Measurements from ENCODE around the gene DLGAP1. TPM values are rescaled to one million over a fixed set of nuclear protein-coding genes. Genes with fewer than 3 reads are reported as not detected.

Gene DLGAP1
- total RNA-seq, 4 donors from 2014 or later, result 0.13 to 6.2 (median 0.53) TPM

DNA sequence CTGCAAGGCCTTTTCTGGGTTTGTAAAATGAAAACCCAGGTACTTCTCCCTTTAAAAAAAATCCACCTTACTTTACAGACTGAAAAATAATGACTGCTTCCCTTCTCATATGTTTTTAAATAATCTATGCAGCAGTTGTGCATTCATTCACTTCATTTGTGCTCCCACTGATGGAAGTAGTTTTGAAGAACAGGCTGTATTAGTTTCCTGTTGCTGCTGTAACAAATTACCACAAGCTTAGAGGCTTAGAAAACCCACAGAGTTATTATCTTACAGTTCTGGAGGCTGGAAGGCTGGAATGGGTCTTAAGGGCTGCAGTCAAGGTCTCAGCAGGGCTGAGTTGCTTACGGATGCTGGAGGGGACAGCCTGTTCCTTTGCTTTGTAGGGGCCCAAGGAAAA is 670.2 kb downstream of the DLGAP1 start:
- no peak for DNase-seq
- ATAC-seq, result no peak
- no peaks in the 10 kb centered on the region for H3K4me1 ChIP-seq
- TF ChIP-seq, protein P1, sequence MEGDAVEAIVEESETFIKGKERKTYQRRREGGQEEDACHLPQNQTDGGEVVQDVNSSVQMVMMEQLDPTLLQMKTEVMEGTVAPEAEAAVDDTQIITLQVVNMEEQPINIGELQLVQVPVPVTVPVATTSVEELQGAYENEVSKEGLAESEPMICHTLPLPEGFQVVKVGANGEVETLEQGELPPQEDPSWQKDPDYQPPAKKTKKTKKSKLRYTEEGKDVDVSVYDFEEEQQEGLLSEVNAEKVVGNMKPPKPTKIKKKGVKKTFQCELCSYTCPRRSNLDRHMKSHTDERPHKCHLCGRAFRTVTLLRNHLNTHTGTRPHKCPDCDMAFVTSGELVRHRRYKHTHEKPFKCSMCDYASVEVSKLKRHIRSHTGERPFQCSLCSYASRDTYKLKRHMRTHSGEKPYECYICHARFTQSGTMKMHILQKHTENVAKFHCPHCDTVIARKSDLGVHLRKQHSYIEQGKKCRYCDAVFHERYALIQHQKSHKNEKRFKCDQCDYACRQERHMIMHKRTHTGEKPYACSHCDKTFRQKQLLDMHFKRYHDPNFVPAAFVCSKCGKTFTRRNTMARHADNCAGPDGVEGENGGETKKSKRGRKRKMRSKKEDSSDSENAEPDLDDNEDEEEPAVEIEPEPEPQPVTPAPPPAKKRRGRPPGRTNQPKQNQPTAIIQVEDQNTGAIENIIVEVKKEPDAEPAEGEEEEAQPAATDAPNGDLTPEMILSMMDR (IDR thresholded peaks at IDR 0.05 in 4 of 5, conservative IDR thresholded peaks at IDR 0.05 in 1 of 5), result no peak
- no peak for TF ChIP-seq POLR2A (IDR thresholded peaks at IDR 0.05)
- H3K4me3 ChIP-seq, result no peak overlapping the region
- H3K27ac ChIP-seq, result no peak overlapping the region
- in situ Hi-C loops (cut with MboI; ENCODE audit: low sequenced_read_pairs in 4 of 4) (loop anchor here in 2 of 4 donors (25.0 kb wide), 2 partner anchors 202 to 277 kb away; no protein-coding TSS in a partner anchor), intact Hi-C loops (cut with DNase I; ENCODE audit: low total_unique reads) (no loop called here)
- no peaks in the 10 kb centered on the region for H3K36me3 ChIP-seq
- no peaks in the 10 kb centered on the region for H3K27me3 ChIP-seq
- H3K9me3 ChIP-seq, result no peaks in the 10 kb centered on the region

DNA sequence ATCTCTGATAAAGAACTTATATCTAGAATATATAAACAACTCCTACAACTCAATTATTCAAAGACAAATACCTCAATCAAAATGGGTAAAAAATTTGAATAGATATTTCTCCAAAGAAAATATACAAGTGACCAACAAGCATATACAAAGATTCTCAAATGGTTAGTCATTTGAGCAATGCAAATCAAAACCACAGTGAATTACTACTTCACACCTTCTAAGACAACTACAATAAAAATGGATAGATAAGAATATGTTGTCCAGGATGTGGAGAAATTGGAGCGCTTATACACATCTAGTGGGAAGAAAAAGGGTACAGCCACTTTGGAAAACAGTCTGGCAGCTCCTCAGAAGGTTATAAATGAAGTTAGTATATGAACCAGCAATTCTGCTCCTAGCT is 672.2 kb downstream of the DLGAP1 start:
- H3K27me3 ChIP-seq, result no peaks in the 10 kb centered on the region

GRCh38 chr18:3777719-3778118 is 677.4 kb downstream of the DLGAP1 start:
- intact Hi-C loops (cut with DNase I; ENCODE audit: low total_unique reads), result no loop called here
- no peaks in the 10 kb centered on the region for H3K27me3 ChIP-seq
- H3K36me3 ChIP-seq, result no peaks in the 10 kb centered on the region
- in situ Hi-C loops (cut with MboI; ENCODE audit: low sequenced_read_pairs in 4 of 4), result loop anchor here in 2 of 4 donors (25.0 kb wide), 2 partner anchors 210 to 285 kb away; no protein-coding TSS in a partner anchor
- no peak for TF ChIP-seq POLR2A (IDR thresholded peaks at IDR 0.05)
- TF ChIP-seq, protein P1 (IDR thresholded peaks at IDR 0.05 in 4 of 5, conservative IDR thresholded peaks at IDR 0.05 in 1 of 5), result no peak
- H3K9me3 ChIP-seq, result no peaks in the 10 kb centered on the region
- ATAC-seq, result no peak
- no peak overlapping the region for H3K4me3 ChIP-seq
- DNase-seq, result no peak
- no peaks in the 10 kb centered on the region for H3K4me1 ChIP-seq
- no peak overlapping the region for H3K27ac ChIP-seq

More for the DNA sequence above, 672.2 kb downstream of the DLGAP1 start:
- ATAC-seq (no peak), DNase-seq (no peak)
- intact Hi-C loops (cut with DNase I; ENCODE audit: low total_unique reads), result no loop called here
- in situ Hi-C loops (cut with MboI; ENCODE audit: low sequenced_read_pairs in 4 of 4), result loop anchor here in 2 of 4 donors (25.0 kb wide), 2 partner anchors 204 to 279 kb away; no protein-coding TSS in a partner anchor
- H3K4me1 ChIP-seq, result no peaks in the 10 kb centered on the region
- no peak for TF ChIP-seq POLR2A (IDR thresholded peaks at IDR 0.05)
- TF ChIP-seq, protein P1 (IDR thresholded peaks at IDR 0.05 in 4 of 5, conservative IDR thresholded peaks at IDR 0.05 in 1 of 5), result no peak
- H3K4me3 ChIP-seq, result no peak overlapping the region
- H3K9me3 ChIP-seq, result no peaks in the 10 kb centered on the region
- H3K27ac ChIP-seq, result no peak overlapping the region
- no peaks in the 10 kb centered on the region for H3K36me3 ChIP-seq

GRCh38 chr18:3777122-3777521 is 678.0 kb downstream of the DLGAP1 start:
- in situ Hi-C loops (cut with MboI; ENCODE audit: low sequenced_read_pairs in 4 of 4), result loop anchor here in 2 of 4 donors (25.0 kb wide), 2 partner anchors 210 to 285 kb away; no protein-coding TSS in a partner anchor
- DNase-seq (no peak), ATAC-seq (no peak)
- Histone ChIP-seq H3K36me3 (no peaks in the 10 kb centered on the region), H3K27me3 (no peaks in the 10 kb centered on the region), H3K4me1 (no peaks in the 10 kb centered on the region), H3K27ac (no peak overlapping the region), H3K9me3 (no peaks in the 10 kb centered on the region), H3K4me3 (no peak overlapping the region)
- TF ChIP-seq, protein P1 (IDR thresholded peaks at IDR 0.05 in 4 of 5, conservative IDR thresholded peaks at IDR 0.05 in 1 of 5), result no peak
- no peak for TF ChIP-seq POLR2A (IDR thresholded peaks at IDR 0.05)
- intact Hi-C loops (cut with DNase I; ENCODE audit: low total_unique reads), result no loop called here

DNA sequence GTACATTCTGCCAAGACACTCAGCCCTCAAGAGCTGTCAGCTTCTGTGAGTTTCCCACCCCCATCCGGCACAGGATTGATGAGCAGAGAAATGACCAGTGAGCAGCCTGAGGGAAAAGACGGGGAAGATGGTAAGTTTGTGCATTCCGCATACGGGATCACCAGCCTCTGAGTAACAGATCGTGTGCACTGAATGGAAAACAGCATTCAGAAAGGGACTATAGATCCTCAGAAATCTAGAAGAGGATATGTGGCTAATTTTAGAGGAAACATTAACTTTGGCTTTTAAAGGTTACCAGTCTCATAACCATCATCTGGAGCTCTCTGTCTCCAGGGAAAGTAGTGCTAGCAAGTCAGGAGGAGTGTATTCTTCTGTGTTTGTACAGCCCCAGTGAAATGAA is 679.1 kb downstream of the DLGAP1 start:
- intact Hi-C loops (cut with DNase I; ENCODE audit: low total_unique reads), result no loop called here

More for the DNA sequence above, 679.1 kb downstream of the DLGAP1 start:
- H3K27me3 ChIP-seq, result no peaks in the 10 kb centered on the region
- H3K9me3 ChIP-seq, result no peaks in the 10 kb centered on the region
- no peak overlapping the region for H3K4me3 ChIP-seq
- H3K27ac ChIP-seq, result no peak overlapping the region
- in situ Hi-C loops (cut with MboI; ENCODE audit: low sequenced_read_pairs in 4 of 4), result loop anchor here in 2 of 4 donors (25.0 kb wide), 2 partner anchors 211 to 286 kb away; no protein-coding TSS in a partner anchor
- ATAC-seq, result no peak
- DNase-seq, result no peak
- H3K36me3 ChIP-seq, result no peaks in the 10 kb centered on the region
- TF ChIP-seq POLR2A (IDR thresholded peaks at IDR 0.05), result no peak
- TF ChIP-seq, protein P1 (IDR thresholded peaks at IDR 0.05 in 4 of 5, conservative IDR thresholded peaks at IDR 0.05 in 1 of 5), result no peak
- peaks cover 0 to 4% of the 10 kb centered on the region in 2 donors for H3K4me1 ChIP-seq
